ENCODE results near the gene SLC47A1. TPM values are rescaled to one million over a fixed set of nuclear protein-coding genes. Genes with fewer than 3 reads are reported as not detected.

SLC47A1 gene
- total and polyA plus RNA-seq, 2 of the 4 experiments (the other 2 are of a cell fraction): not detected

- Histone ChIP-seq H3K9me3 (ENCODE audit: control insufficient read depth, insufficient read depth, low read length) (no peaks in the 10 kb centered on the region), H2BK15ac (ENCODE audit: low read depth, low read length) (no peak overlapping the region), H3K23ac (ENCODE audit: low read depth, low read length) (no peak overlapping the region), H3K9me1 (ENCODE audit: insufficient read depth, low read length) (no peaks in the 10 kb centered on the region), H2AFZ (replicated peaks; ENCODE audit: low read length, poor library complexity) (no peak overlapping the region), H4K8ac (ENCODE audit: low read depth in 2 of 2, low read length in 2 of 2) (no peak overlapping the region), H2AK9ac (replicated peaks; ENCODE audit: low read depth, low read length, poor library complexity) (no peak overlapping the region), H3K79me1 (ENCODE audit: low read depth in 1 of 2, low read length in 2 of 2) (no peaks in the 10 kb centered on the region), H3K4me2 (ENCODE audit: low read depth, low read length) (no peak overlapping the region), H4K91ac (ENCODE audit: insufficient read depth, low read depth, low read length) (no peak overlapping the region), H2BK5ac (ENCODE audit: low read depth, low read length, poor library complexity, severe bottlenecking) (no peak overlapping the region), H2BK120ac (ENCODE audit: low read depth, low read length) (no peak overlapping the region), H3K27me3 (ENCODE audit: control insufficient read depth, insufficient read depth, low read length) (peaks cover 13% of the 10 kb centered on the region), H3K56ac (ENCODE audit: extremely low read depth, insufficient read depth, low read length) (no peak overlapping the region), H3K4ac (ENCODE audit: low read depth, low read length) (no peak overlapping the region), H4K5ac (ENCODE audit: low read depth, low read length) (no peak overlapping the region), H3K4me3 (ENCODE audit: insufficient read depth, low read depth, low read length) (no peak overlapping the region), H2AK5ac (ENCODE audit: low read depth, low read length) (no peak overlapping the region), H3K36me3 (ENCODE audit: control insufficient read depth, insufficient read depth, low read length) (no peaks in the 10 kb centered on the region), H2BK20ac (ENCODE audit: low read depth, low read length) (no peak overlapping the region), H3K18ac (ENCODE audit: low read depth, low read length) (no peak overlapping the region), H4K20me1 (ENCODE audit: insufficient read depth, low read length) (no peaks in the 10 kb centered on the region), H3K9ac (ENCODE audit: low read depth, low read length) (no peak overlapping the region), H3K14ac (replicated peaks; ENCODE audit: low read depth, low read length) (no peak overlapping the region), H3K27ac (ENCODE audit: insufficient read depth, low read length) (no peak overlapping the region), H3K4me1 (ENCODE audit: control insufficient read depth, insufficient read depth, low read length) (no peaks in the 10 kb centered on the region)
- intact Hi-C loops (cut with micrococcal nuclease): no loop called here
- DNase-seq (no peak), ATAC-seq (ENCODE audit: low read depth) (no peak)
- TF ChIP-seq CHD1 (IDR thresholded peaks at IDR 0.05; ENCODE audit: low read depth, low read length): no peak
- no peak for TF ChIP-seq CTCF (conservative IDR thresholded peaks at IDR 0.05; ENCODE audit: low read depth, low read length)
- TF ChIP-seq POLR2A (IDR thresholded peaks at IDR 0.05; ENCODE audit: low read depth, low read length): no peak
- TF ChIP-seq BHLHE40 (IDR thresholded peaks at IDR 0.05; ENCODE audit: low read depth, low read length): no peak
- in situ Hi-C loops (cut with MboI; ENCODE audit: low sequenced_read_pairs): no loop called here
- BruUV-seq (replicated peaks): no TSS peak
- dilution Hi-C loops (cut with HindIII; ENCODE audit: low sequenced_read_pairs, unreplicated experiment): no loop called here
- ChIA-PET POLR2A (ENCODE audit: unreplicated experiment) (no interaction called here), CTCF (no interaction called here)
- WGBS, 2 experiments (ENCODE audit: extremely low coverage in 2 of 2, insufficient read length in 1 of 2): no CpG with 5 or more reads among the region's 4 CpGs
These were observed 92.4 kb downstream of the SLC47A1 start for GRCh38 chr17:19626079-19626478.

Small RNA genes lying within 50 kb of the gene (microRNA-seq; reads per million reads assigned to microRNA genes)
- gene AC025627.2 (ENCODE audit: insufficient read depth, insufficient read length): not detected
- not detected for gene NMTRQ-TTG12-1 (ENCODE audit: insufficient read depth, insufficient read length)

Small RNA genes lying within 50 kb of the gene (small RNA-seq; reads per million reads assigned to genes)
- gene AC025627.2: 0 reads per million in 5 experiments
- gene NMTRQ-TTG12-1: 0 reads per million in 5 experiments

Other genes starting within 250 kb of the SLC47A1 start
- gene B9D1, start 171.1 kb upstream of the SLC47A1 start, total RNA-seq (2012; rRNA removed): 23.3 and 42.5 TPM in 2 replicates
- 43.8 and 54.9 TPM in 2 replicates for gene B9D1, start 171.1 kb upstream of the SLC47A1 start, polyA plus RNA-seq (2012; rRNA removed)
- gene MAPK7, start 155.4 kb upstream of the SLC47A1 start, total RNA-seq (2012; rRNA removed): 6.4 and 9.7 TPM in 2 replicates
- 20.7 and 25.4 TPM in 2 replicates for gene MAPK7, start 155.4 kb upstream of the SLC47A1 start, polyA plus RNA-seq (2012; rRNA removed)
- gene MFAP4, start 146.7 kb upstream of the SLC47A1 start, total RNA-seq (2012; rRNA removed): 5.0 and 7.0 TPM in 2 replicates
- gene MFAP4, start 146.7 kb upstream of the SLC47A1 start, polyA plus RNA-seq (2012; rRNA removed): 69.5 and 71.6 TPM in 2 replicates
- gene RNF112, start 122.6 kb upstream of the SLC47A1 start, total RNA-seq (2012; rRNA removed): 1.7 and 2.5 TPM in 2 replicates
- gene RNF112, start 122.6 kb upstream of the SLC47A1 start, polyA plus RNA-seq (2012; rRNA removed): 5.5 and 5.7 TPM in 2 replicates
- gene ALDH3A2, start 114.9 kb downstream of the SLC47A1 start, total RNA-seq (2012; rRNA removed): 6.9 and 7.9 TPM in 2 replicates
- gene ALDH3A2, start 114.9 kb downstream of the SLC47A1 start, polyA plus RNA-seq (2012; rRNA removed): 2.8 and 4.0 TPM in 2 replicates
- not detected in 2 replicates for gene SLC47A2, start 182.7 kb downstream of the SLC47A1 start, total RNA-seq (2012; rRNA removed)
- not detected in 2 replicates for gene SLC47A2, start 182.7 kb downstream of the SLC47A1 start, polyA plus RNA-seq (2012; rRNA removed)
- not detected in 2 replicates for gene ALDH3A1, start 214.4 kb downstream of the SLC47A1 start, total RNA-seq (2012; rRNA removed)
- not detected in 2 replicates for gene ALDH3A1, start 214.4 kb downstream of the SLC47A1 start, polyA plus RNA-seq (2012; rRNA removed)

Data from IMR-90 (cell line).